Pons (tissue), 1 donor: ENCODE results near the gene CPNE1.

Source experiments
- DNase-seq: peaks from one replicate; pipeline ENCODE4 v3.0.0-alpha.2; 2016; ENCODE audit warnings: low spot score

Gene CPNE1

GRCh38 chr20:35619196-35620095, 45.3 kb downstream of the CPNE1 start:
- DNase-seq: peak; percentile 39

- DNase-seq: no peak
Observed at GRCh38 chr20:35618263-35619131, 46.2 kb downstream of the CPNE1 start.

DNA sequence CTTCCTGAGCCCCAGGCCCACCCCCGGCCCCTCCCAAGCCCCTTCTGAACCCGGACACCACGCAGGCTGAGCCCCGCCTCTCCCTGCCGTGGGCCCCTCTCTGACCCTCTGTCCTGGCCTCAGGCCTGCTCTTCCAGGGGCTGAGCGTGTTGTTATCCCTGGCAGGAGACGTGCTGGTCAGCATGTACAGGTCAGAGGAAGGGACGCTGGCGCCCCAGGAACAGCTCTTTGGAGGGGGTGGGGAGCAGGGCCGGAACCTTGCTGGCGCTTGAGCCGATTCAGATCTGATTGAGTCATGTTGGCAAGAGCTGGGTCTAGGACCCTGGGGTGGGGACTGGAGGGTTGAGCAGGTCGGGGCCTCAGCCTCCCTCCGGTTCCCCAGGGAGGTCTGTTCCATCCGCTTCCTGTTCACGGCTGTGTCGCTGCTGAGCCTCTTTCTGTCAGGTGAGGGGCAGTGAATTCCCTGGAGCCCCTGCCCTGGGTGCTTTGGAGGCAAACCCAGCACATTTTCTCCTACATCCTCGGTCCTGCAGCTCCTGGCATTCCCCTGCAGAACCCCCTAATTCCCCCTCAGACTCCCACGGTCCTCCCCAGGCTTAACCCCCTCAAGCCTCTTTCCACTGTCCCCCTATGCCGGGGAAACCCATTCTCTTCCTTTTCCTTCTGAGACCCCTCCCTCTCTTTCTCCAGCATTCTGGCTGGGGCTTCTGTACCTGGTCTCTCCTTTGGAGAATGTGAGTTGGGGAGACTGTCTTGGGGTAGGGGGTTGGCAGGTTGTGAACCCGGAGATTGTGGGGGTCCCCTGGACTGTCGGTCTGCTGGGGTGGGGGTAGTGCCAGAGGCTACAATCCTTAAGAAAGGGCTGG, 47.1 kb downstream of the CPNE1 start:
- DNase-seq: no peak

GRCh38 chr20:35616465-35617396, 48.0 kb downstream of the CPNE1 start:
- DNase-seq: peak; percentile 53

- DNase-seq: peak; percentile 97
Observed at GRCh38 chr20:35615667-35616464, 48.8 kb downstream of the CPNE1 start, which contains the start of gene SPAG4. TSS of gene SPAG4 (plus strand) at chr20:35615829. CDS start at chr20:35616004, 175 bp downstream.

GRCh38 chr20:35611482-35611881, 53.2 kb downstream of the CPNE1 start:
- DNase-seq: no peak

GRCh38 chr20:35610833-35611427, 53.8 kb downstream of the CPNE1 start:
- no peak for DNase-seq

DNA sequence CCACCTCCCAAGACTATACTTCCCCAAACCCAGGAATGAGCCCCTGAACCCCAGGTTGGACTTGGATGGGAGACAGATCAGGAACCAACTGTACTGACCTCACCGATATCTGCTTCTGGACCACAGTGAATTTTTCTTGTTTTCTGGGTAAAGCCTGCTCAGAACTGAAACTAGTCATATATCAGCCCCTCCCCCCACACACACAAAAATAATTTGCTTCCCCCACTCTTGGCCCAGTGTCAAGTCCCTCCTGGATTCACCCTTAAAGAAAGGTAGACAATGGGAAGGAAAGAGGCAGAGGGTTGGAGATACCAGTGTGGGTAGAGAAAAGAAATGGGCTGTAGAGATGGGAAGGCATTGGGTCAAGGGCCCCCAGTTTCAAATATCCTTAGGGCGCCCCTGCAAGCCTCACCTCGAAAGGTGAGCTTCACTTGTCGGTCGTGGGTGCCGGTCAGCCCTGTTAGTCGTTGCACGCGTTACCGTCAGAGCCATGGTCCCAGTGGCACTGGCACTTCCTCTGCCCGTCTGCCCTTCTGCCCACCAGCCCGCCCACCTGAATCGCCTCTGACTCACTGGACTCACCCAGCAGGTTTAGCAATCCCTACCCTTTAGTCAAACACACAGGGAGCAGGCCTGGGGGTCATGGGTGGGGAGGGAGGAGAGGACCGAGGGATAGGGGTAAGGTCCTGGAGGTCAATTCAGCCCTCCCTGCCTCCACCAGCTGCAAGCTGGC, 57.5 kb downstream of the CPNE1 start:
- no peak for DNase-seq

- no peak for DNase-seq
Observed at GRCh38 chr20:35606127-35606526, 58.6 kb downstream of the CPNE1 start.

DNA sequence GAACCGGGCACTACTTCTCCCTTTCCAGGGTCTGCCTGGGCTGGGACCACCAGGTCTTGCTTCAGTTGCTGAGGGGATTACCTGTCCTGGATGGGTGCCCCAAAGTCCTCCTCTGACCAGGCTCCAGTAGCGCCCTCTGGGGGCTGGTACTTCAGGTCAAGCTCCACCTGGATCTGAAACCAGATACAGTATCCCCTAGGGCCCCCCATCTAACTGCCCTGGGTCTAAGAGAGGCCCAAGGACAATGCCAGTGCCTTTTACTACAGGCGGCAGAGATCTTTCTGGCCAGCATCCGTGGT, 60.3 kb downstream of the CPNE1 start:
- no peak for DNase-seq

GRCh38 chr20:35603695-35604448, 60.8 kb downstream of the CPNE1 start:
- DNase-seq: no peak

DNA sequence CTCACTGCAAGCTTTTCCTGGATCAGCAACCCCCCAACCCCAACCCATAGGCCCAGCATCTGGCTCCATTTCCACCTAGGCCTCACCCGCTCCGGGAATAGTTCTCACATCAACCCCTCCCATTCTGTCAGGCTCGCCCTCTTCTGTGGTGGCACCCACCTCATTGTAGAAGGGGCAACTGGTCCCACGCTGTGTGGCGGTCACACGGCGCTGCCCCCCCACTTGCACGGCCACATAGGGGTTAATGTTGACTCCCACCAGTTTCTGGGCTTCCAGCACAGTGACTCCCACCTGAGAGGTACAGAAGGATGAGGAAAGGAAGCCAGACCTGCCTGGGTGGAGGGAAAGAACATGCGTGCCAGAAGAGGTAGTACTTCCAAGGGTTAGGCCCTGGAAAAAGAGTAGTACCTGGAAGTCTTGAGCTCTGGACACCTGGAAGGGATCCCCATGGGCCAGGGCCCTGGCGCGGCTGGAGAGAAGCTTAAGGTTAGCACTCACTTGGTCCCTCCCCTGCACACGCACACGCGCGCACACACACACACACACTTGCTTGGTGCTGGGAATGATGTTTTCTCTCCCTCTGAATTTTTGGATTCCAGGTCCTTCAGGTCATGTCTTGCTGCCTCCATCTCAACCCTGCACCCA, 61.7 kb downstream of the CPNE1 start:
- DNase-seq: no peak

DNA sequence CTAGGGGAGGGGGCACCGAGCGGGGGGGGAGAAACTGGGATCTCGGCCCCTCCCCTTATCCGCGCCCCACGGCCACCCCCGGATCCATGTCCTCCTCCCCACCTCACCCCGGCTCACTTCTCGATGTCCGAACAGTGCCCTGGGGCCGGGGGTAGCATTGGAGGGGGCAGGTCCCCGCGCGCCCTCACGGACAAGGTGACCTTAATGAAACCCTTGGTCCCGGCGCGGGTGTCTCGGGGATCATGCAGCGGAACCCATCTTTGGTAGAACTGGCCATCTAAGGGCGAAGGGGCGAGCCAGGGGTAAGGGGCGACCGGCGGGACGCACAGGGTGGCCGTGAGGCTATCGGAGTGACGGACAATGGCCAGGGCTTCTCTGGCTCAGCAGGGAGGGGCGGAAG, 62.7 kb downstream of the CPNE1 start:
- DNase-seq: no peak

- no peak for DNase-seq
Observed at GRCh38 chr20:35600993-35601973, 63.4 kb downstream of the CPNE1 start.

DNA sequence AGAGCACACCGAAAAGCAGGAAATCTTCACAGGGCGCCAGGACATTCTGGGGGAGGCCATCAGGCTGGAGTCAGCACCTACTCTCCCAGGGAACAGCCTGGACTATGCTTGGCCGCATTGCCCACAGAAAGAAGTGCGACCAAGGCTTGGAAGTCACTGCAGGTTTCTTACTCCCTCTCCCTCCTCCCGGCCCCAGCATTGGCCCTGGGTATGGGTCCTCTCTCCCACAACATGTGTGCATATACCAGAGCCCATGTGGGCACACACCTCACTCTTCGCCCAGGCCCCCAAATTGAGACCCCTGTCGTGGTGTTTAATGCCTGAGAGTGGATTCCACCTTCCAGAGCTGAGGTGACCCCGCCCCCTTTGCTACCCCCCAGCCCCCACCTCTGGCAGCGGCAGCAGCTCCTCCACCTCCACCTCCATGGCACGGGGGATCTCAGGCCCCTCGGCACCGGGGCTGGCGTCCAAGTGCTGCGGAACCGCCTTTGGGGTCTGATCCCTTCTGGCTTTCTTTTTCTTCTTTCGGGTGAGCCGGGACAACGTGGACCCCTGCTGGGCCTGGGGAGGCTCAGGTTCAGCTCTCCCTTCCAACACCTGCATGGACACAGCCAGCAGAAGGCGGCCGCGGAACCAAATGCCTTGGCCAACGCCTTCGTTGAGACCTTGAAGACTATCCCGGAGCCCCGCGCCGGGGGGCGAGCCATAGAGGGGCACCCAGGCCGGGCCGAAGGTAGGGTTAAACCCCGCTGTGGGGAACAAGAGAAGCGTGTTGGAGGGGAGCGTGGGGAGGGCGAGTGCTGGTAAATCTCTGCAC, 64.3 kb downstream of the CPNE1 start:
- no peak for DNase-seq

DNA sequence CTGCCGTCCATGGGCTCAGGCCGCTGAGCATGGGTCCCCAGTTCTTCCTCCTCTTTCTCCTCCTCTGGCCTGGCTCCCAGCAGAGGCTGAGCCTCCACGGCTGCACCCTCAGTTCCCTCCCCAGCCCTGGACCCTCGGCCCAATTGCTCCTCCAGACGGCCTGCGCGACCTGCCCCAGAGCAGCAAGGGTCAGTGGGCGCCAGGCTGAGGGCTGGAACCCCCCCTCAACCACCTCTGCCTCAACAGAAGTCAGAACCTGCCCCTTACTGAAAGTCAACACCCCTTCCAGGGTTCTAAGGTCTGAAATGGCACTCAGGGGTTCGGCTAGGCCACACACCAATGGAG, 65.0 kb downstream of the CPNE1 start:
- DNase-seq: no peak
